Neural cell (in vitro differentiated cells): ENCODE data around the gene HS3ST2. TPM values are rescaled to one million over a fixed set of nuclear protein-coding genes. Genes with fewer than 3 reads are reported as not detected.

Source experiments
- H2AFZ ChIP-seq: fragments of 200-600, 300-800 bp; sonication (generic), shearing (Covaris generic); 2 replicates; pipeline ENCODE4 v1.6.0; 2014; ENCODE audit warnings: low read depth, mild to moderate bottlenecking, antibody characterized with exemption, low read length, moderate library complexity
- H3F3A ChIP-seq: fragments of 200-600 bp; shearing (Covaris generic); 2 replicates; pipeline ENCODE4 v1.6.1; 2016; ENCODE audit warnings: mild to moderate bottlenecking, moderate library complexity, mixed read lengths, antibody characterized with exemption, low read length; ENCODE audit not compliant: insufficient read depth, poor library complexity, severe bottlenecking
- H3K27ac ChIP-seq: fragments of 200-600, 300-800 bp; sonication (generic), shearing (Covaris generic); 2 replicates; pipeline ENCODE4 v1.5.1; 2014; ENCODE audit warnings: mild to moderate bottlenecking, low read length, moderate library complexity
- H3K27me3 ChIP-seq: fragments of 300-800, 200-600 bp; sonication (generic), shearing (Covaris generic); 2 replicates; pipeline ENCODE4 v1.6.0; 2014; ENCODE audit warnings: mild to moderate bottlenecking, low read depth, low read length, moderate library complexity; ENCODE audit not compliant: insufficient read depth
- H3K36me3 ChIP-seq: fragments of 300-800, 200-600 bp; sonication (generic), shearing (Covaris generic); 2 replicates; pipeline ENCODE4 v1.5.1; 2014; ENCODE audit warnings: mild to moderate bottlenecking, antibody characterized with exemption, low read length, moderate library complexity; ENCODE audit not compliant: insufficient read depth
- H3K4me2 ChIP-seq: fragments of 300-800, 200-600 bp; sonication (generic), shearing (Covaris generic); 2 replicates; pipeline ENCODE4 v1.6.0; 2014; ENCODE audit warnings: mild to moderate bottlenecking, low read length
- H3K4me3 ChIP-seq: fragments of 300-800, 200-600 bp; sonication (generic), shearing (Covaris generic); 2 replicates; pipeline ENCODE4 v1.5.1; 2014; ENCODE audit warnings: mild to moderate bottlenecking, low read length, moderate library complexity
- H3K79me2 ChIP-seq: fragments of 200-600 bp; shearing (Covaris generic); replicated peaks from 2 replicates; pipeline ENCODE4 v1.6.0; 2014; ENCODE audit warnings: mild to moderate bottlenecking, low read length, moderate library complexity; ENCODE audit not compliant: insufficient read depth
- H3K9ac ChIP-seq: fragments of 300-800, 200-600 bp; sonication (generic), shearing (Covaris generic); 2 replicates; pipeline ENCODE4 v1.6.1; 2016; ENCODE audit warnings: mild to moderate bottlenecking, low read length, mixed read lengths
- H3K9me2 ChIP-seq: fragments of 200-600 bp; shearing (Covaris generic); 2 replicates; pipeline ENCODE4 v1.6.1; 2016; ENCODE audit warnings: mild to moderate bottlenecking, low read length, mixed read lengths; ENCODE audit not compliant: insufficient read depth
- H3K9me3 ChIP-seq: fragments of 200-600, 300-800 bp; sonication (generic), shearing (Covaris generic); 2 replicates; pipeline ENCODE4 v1.6.1; 2016; ENCODE audit warnings: mild to moderate bottlenecking, mixed run types, low read length, moderate library complexity, mixed read lengths
- H4K20me1 ChIP-seq: fragments of 200-600 bp; shearing (Covaris generic); 2 replicates; pipeline ENCODE4 v1.6.1; 2016; ENCODE audit warnings: mild to moderate bottlenecking, mixed run types; ENCODE audit not compliant: insufficient read depth
- CTCF ChIP-seq: fragments of 450-650 bp; IDR thresholded peaks from 2 replicates; pipeline ENCODE4 v1.5.1; 2014; ENCODE audit warnings: antibody characterized with exemption, mild to moderate bottlenecking, moderate library complexity; ENCODE audit not compliant: poor library complexity, severe bottlenecking
- EP300 ChIP-seq: fragments of 450-650 bp; conservative IDR thresholded peaks from 2 replicates; pipeline ENCODE4 v1.6.1; 2014; ENCODE audit warnings: antibody characterized with exemption, mild to moderate bottlenecking, moderate library complexity; ENCODE audit not compliant: poor library complexity, severe bottlenecking
- EZH2 ChIP-seq: fragments of 200-600, 300-800 bp; shearing (Covaris generic), sonication (generic); IDR thresholded peaks from 2 replicates; pipeline ENCODE4 v1.6.1; 2014; ENCODE audit warnings: antibody characterized with exemption, low read length, borderline replicate concordance, mild to moderate bottlenecking; ENCODE audit not compliant: insufficient read depth, poor library complexity, severe bottlenecking
- MXI1 ChIP-seq: fragments of 450-650 bp; conservative IDR thresholded peaks from 2 replicates; pipeline ENCODE4 v1.6.1; 2014; ENCODE audit warnings: antibody characterized with exemption, mild to moderate bottlenecking; ENCODE audit not compliant: poor library complexity, severe bottlenecking
- POLR2AphosphoS5 ChIP-seq: IDR thresholded peaks from 2 replicates; pipeline ENCODE4 v1.6.1; 2012
- RAD21 ChIP-seq: fragments of 450-650 bp; conservative IDR thresholded peaks from 2 replicates; pipeline ENCODE4 v1.6.1; 2014; ENCODE audit warnings: antibody characterized with exemption, mild to moderate bottlenecking, moderate library complexity
- REST ChIP-seq: IDR thresholded peaks from 2 replicates; pipeline ENCODE4 v1.6.1; 2012; ENCODE audit warnings: borderline replicate concordance
- SMC3 ChIP-seq: fragments of 450-650 bp; conservative IDR thresholded peaks from 2 replicates; pipeline ENCODE4 v1.6.1; 2014; ENCODE audit warnings: antibody characterized with exemption, mild to moderate bottlenecking, moderate library complexity; ENCODE audit not compliant: poor library complexity
- TAF1 ChIP-seq: IDR thresholded peaks from 2 replicates; pipeline ENCODE4 v1.6.1; 2012; ENCODE audit warnings: low read depth
- polyA plus RNA-seq: library from polyadenylated mRNA; depleted of rRNA; stranded (reverse); fragments of >200 nt; gene quantifications from 2 replicates; pipeline ENCODE4 v1.2.3, GENCODE V29; 2014

Gene HS3ST2
- polyA plus RNA-seq, 1 donor from 2014 or later: 3.0 TPM

- Histone ChIP-seq H3K9me2 (no peaks in the 10 kb centered on the region), H3K27ac (no peak overlapping the region), H3K4me2 (no peak overlapping the region), H3K27me3 (no peaks in the 10 kb centered on the region), H3K36me3 (no peaks in the 10 kb centered on the region), H4K20me1 (no peaks in the 10 kb centered on the region), H3K9ac (no peak overlapping the region), H3K9me3 (no peaks in the 10 kb centered on the region), H2AFZ (no peak overlapping the region), H3K79me2 (no peaks in the 10 kb centered on the region), H3K4me3 (no peak overlapping the region), H3F3A (no peaks in the 10 kb centered on the region)
- TF ChIP-seq MXI1: no peak
- no peak for TF ChIP-seq TAF1
- no peak for TF ChIP-seq POLR2AphosphoS5
- no peak for TF ChIP-seq CTCF
- TF ChIP-seq RAD21: no peak
- no peak for TF ChIP-seq EZH2
- no peak for TF ChIP-seq EP300
- no peak for TF ChIP-seq REST
- TF ChIP-seq SMC3: no peak
These were observed 29.2 kb upstream of the HS3ST2 start for GRCh38 chr16:22784690-22785214.

GRCh38 chr16:22785552-22785951 lies 28.4 kb upstream of the HS3ST2 start:
- Histone ChIP-seq H3K9ac (no peak overlapping the region), H3K4me3 (no peak overlapping the region), H3K27ac (no peak overlapping the region), H3K27me3 (no peaks in the 10 kb centered on the region), H3F3A (no peaks in the 10 kb centered on the region), H3K9me3 (no peaks in the 10 kb centered on the region), H2AFZ (no peak overlapping the region), H3K79me2 (no peaks in the 10 kb centered on the region), H3K9me2 (no peaks in the 10 kb centered on the region), H3K4me2 (no peak overlapping the region), H3K36me3 (no peaks in the 10 kb centered on the region), H4K20me1 (no peaks in the 10 kb centered on the region)
- no peak for TF ChIP-seq MXI1
- TF ChIP-seq EZH2: no peak
- TF ChIP-seq EP300: no peak
- TF ChIP-seq SMC3: no peak
- no peak for TF ChIP-seq REST
- no peak for TF ChIP-seq RAD21
- TF ChIP-seq CTCF: no peak
